Measurements from ENCODE around the gene ZNF444. TPM values are rescaled to one million over a fixed set of nuclear protein-coding genes. Genes with fewer than 3 reads are reported as not detected.

ZNF444 gene
- total RNA-seq, 4 donors from 2014 or later: 32.0 to 78.2 (median 52.1) TPM

DNA sequence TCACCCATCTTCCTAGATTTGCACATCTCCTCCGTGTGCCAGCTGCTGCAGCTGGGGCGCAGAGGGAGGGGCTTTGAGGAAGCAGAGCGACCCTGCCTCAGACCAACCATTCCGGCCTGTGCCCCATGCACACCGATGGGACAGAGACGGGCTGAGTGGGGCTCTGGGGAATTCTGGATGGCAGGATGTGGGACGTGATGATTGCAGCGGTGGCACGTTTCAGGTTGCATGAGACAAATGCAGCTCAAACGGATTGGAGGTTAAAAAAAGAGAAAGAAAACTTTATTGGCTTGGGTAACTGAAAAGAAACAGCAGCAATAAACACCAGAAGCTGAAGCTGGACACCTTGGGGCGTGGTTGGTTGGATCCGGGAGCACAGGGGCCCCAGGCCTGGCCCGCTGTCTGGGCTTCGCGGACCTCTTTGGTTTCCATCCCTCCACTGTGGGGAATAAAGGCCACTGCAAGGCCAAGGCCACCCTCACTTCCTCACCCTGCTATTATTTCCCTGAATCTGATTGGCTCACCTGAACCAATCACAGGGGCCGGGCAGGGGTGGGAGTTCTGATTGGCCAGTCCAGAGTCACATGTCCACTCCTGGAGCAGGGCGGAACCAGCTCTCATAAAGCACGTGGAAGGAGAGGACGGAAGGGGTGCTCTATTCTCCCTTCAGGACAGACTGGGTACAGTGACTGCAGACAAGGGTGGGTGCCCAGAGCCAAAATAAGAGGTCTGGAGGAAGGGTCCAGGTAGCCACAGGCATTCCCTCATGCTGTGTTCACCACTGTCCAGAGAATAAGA, 13.9 kb upstream of the ZNF444 start:
- Histone ChIP-seq H3K4me3 (no peak overlapping the region), H3K36me3 (no peaks in the 10 kb centered on the region), H3K27ac (replicated peaks in 1 of 4) (no peak overlapping the region), H3K27me3 (no peaks in the 10 kb centered on the region), H3K4me1 (peaks cover 1 to 12% (median 10%) of the 10 kb centered on the region in 4 donors), H3K9me3 (no peaks in the 10 kb centered on the region)
- TF ChIP-seq POLR2AphosphoS5 (IDR thresholded peaks at IDR 0.05) (no peak), POLR2A (IDR thresholded peaks at IDR 0.05; ENCODE audit: low read depth) (no peak), EP300 (IDR thresholded peaks at IDR 0.05) (no peak)
- TF ChIP-seq, protein P1, sequence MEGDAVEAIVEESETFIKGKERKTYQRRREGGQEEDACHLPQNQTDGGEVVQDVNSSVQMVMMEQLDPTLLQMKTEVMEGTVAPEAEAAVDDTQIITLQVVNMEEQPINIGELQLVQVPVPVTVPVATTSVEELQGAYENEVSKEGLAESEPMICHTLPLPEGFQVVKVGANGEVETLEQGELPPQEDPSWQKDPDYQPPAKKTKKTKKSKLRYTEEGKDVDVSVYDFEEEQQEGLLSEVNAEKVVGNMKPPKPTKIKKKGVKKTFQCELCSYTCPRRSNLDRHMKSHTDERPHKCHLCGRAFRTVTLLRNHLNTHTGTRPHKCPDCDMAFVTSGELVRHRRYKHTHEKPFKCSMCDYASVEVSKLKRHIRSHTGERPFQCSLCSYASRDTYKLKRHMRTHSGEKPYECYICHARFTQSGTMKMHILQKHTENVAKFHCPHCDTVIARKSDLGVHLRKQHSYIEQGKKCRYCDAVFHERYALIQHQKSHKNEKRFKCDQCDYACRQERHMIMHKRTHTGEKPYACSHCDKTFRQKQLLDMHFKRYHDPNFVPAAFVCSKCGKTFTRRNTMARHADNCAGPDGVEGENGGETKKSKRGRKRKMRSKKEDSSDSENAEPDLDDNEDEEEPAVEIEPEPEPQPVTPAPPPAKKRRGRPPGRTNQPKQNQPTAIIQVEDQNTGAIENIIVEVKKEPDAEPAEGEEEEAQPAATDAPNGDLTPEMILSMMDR (IDR thresholded peaks at IDR 0.05): no peak
- 87% methylated on average over 18 of the region's 19 CpGs for WGBS
- intact Hi-C loops (cut with DNase I): no loop called here
- DNase-seq (ENCODE audit: extremely low spot score): no peak

DNA sequence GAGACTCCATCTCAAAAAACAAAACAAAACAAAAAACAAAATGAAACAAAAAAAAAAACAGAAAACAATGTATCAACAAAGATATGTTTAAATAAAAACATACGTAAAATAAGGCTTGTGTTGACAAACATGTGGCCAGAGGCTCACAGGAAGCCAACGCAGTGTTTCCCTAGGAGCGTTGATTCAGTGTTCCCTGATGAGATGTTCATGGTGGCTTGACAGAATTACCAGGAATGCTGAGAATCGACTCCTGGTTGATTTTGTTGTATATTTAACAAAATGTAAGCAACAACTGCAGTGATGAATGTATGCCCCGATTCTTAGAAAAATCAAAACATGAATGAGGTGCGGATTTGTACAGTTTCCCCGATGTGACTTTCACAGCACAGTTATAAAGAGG, 11.1 kb upstream of the ZNF444 start:
- H3K36me3 ChIP-seq: no peaks in the 10 kb centered on the region
- intact Hi-C loops (cut with DNase I): no loop called here
- no peaks in the 10 kb centered on the region for H3K27me3 ChIP-seq
- 81% methylated on average over 7 of the region's 7 CpGs for WGBS
- H3K27ac ChIP-seq (replicated peaks in 1 of 4): no peak overlapping the region
- TF ChIP-seq POLR2AphosphoS5 (IDR thresholded peaks at IDR 0.05): no peak
- TF ChIP-seq POLR2A (IDR thresholded peaks at IDR 0.05; ENCODE audit: low read depth): no peak
- TF ChIP-seq, protein P1 (IDR thresholded peaks at IDR 0.05): no peak
- no peak for TF ChIP-seq EP300 (IDR thresholded peaks at IDR 0.05)
- no peak for DNase-seq (ENCODE audit: extremely low spot score)
- H3K9me3 ChIP-seq: no peaks in the 10 kb centered on the region
- H3K4me1 ChIP-seq: peaks cover 6 to 27% (median 22%) of the 10 kb centered on the region in 4 donors
- H3K4me3 ChIP-seq: no peak overlapping the region

DNA sequence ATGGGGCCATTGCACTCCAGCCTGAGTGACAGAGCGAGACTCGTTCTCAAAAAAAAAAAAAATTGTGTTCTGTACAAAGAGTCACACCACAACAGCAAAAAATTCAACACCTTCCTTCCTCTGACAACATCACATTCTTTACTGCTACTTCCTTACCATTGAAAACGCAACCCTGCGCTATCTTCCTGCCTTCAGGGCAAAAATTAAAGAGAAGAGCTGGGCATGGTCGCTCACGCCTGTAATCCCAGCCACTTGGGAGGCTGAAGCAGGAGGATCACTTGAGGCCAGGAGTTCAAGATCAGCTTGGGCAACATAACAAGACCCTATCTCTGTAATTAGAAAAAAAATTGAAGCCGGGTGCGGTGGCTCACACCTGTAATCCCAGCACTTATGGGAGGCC, 9.4 kb upstream of the ZNF444 start:
- H3K27ac ChIP-seq (replicated peaks in 1 of 4): peak overlapping the region; percentile 68 to 83 (median 76)
- no peaks in the 10 kb centered on the region for H3K36me3 ChIP-seq
- H3K27me3 ChIP-seq: no peaks in the 10 kb centered on the region
- TF ChIP-seq EP300 (IDR thresholded peaks at IDR 0.05) (no peak), POLR2AphosphoS5 (IDR thresholded peaks at IDR 0.05) (no peak), POLR2A (IDR thresholded peaks at IDR 0.05; ENCODE audit: low read depth) (no peak)
- TF ChIP-seq, protein P1 (IDR thresholded peaks at IDR 0.05): no peak
- 86% methylated on average over 8 of the region's 8 CpGs for WGBS
- H3K9me3 ChIP-seq: no peaks in the 10 kb centered on the region
- peaks cover 6 to 34% (median 22%) of the 10 kb centered on the region in 4 donors for H3K4me1 ChIP-seq
- intact Hi-C loops (cut with DNase I): no loop called here
- H3K4me3 ChIP-seq: no peak overlapping the region
- DNase-seq (ENCODE audit: extremely low spot score): no peak

DNA sequence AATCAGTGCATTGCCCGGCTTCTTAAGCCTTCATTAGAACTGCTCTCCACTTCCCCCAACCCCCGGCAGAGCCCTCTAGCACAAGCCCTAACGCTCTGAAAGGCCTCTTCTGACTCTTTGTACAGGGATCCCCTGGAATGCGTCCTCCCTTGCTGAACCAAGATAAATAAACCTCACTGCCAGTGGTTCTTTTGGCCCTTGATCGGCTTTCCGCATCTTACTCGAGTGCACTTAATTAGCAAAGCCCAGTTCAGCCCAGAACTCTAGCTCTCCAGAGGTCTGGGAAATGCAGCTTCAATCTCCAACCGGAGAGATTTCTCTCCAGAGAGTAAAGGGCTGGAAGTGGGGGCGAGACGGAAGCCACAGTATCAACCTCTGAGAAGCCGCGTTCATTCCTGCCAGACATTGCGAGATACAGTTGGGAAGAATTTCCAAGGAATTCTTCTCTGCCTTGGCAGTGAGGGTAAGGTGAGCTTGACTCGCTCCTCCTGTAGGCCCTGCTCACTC, 8.7 kb upstream of the ZNF444 start:
- WGBS: 29% methylated on average over 11 of the region's 14 CpGs
- Histone ChIP-seq H3K9me3 (no peaks in the 10 kb centered on the region), H3K27ac (replicated peaks in 1 of 4) (peak overlapping the region; percentile 68 to 83 (median 76)), H3K36me3 (no peaks in the 10 kb centered on the region), H3K4me3 (peak overlapping the region in 3 of 4 donors; percentile 9 to 24 (median 18)), H3K27me3 (no peaks in the 10 kb centered on the region), H3K4me1 (peaks cover 6 to 41% (median 23%) of the 10 kb centered on the region in 4 donors)
- TF ChIP-seq POLR2AphosphoS5 (IDR thresholded peaks at IDR 0.05) (peak in 1 of 2 donors; percentile 18), POLR2A (IDR thresholded peaks at IDR 0.05; ENCODE audit: low read depth) (no peak)
- no peak for DNase-seq (ENCODE audit: extremely low spot score)
- intact Hi-C loops (cut with DNase I): no loop called here

DNA sequence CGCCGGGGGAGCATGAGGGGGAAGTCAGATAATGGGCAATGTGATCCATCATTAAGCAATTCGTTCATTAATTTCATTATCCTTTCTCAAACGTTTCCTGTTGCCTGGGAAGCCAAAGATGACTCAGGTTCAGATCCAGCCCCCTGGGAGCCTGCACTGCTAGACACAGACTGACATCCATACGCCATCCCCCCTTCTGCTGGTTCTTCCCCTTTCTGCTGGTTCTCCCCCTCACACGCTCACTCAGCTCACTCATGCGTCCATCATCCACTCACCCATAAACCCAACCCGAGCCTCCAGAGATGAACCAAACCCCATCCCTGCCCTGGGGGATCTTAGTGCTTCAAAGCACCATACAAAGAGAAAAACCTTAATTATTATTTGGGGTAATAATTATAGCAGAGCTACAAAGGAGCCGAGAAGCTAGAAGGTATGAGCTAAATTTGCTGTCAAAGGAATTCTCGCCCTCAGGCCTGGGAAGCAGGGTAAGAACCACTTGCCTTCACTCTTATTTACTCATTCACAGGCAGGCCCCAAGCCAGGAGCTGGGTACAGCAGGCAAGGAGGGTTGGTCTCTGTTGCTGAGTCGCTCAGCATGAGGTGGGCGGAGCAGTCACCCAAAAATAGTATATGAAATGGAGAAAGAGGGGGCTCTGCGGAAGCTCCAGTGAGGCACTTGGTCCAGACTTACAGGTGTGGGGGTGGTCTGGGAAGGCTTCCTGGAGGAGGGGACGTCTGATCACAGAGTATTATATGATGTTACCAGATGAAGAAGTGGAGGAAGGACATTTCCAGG, 7.0 kb upstream of the ZNF444 start:
- no peaks in the 10 kb centered on the region for H3K36me3 ChIP-seq
- H3K9me3 ChIP-seq: no peaks in the 10 kb centered on the region
- intact Hi-C loops (cut with DNase I): no loop called here
- WGBS: 81% methylated on average over 14 of the region's 14 CpGs
- TF ChIP-seq POLR2A (IDR thresholded peaks at IDR 0.05; ENCODE audit: low read depth) (no peak), EP300 (IDR thresholded peaks at IDR 0.05) (no peak), POLR2AphosphoS5 (IDR thresholded peaks at IDR 0.05) (no peak)
- TF ChIP-seq, protein P1 (IDR thresholded peaks at IDR 0.05): no peak
- H3K4me1 ChIP-seq: peaks cover 6 to 49% (median 28%) of the 10 kb centered on the region in 4 donors
- DNase-seq (ENCODE audit: extremely low spot score): no peak
- H3K27me3 ChIP-seq: no peaks in the 10 kb centered on the region
- no peak overlapping the region for H3K4me3 ChIP-seq
- H3K27ac ChIP-seq (replicated peaks in 1 of 4): peak overlapping the region in 1 of 4 donors; percentile 20

Measured in esophagus muscularis mucosa (tissue), 4 donors.